Activated B cell treated with CpG ODN at 0.5 μM for 24 hours (primary cell): ENCODE data around the gene DOLPP1. TPM values are rescaled to one million over a fixed set of nuclear protein-coding genes. Genes with fewer than 3 reads are reported as not detected.

ENCODE experiments used
- ATAC-seq: fragments of 200-7000 bp; cut with Tn5 transposase; one replicate; pipeline ENCODE4 v1.10.0; 2021; ENCODE audit warnings: low read depth, mild to moderate bottlenecking, moderate library complexity
- CTCF ChIA-PET: fragments of 350-600 bp; sonication (Branson Sonifier 250); formaldehyde crosslinking; loops from one replicate; lab custom pipeline; 2021; ENCODE audit warnings: antibody characterized with exemption; lab: Charles Lee
- POLR2A ChIA-PET: fragments of 350-600 bp; sonication (Branson Sonifier 250); formaldehyde crosslinking; loops from one replicate; lab custom pipeline; 2021; ENCODE audit warnings: antibody characterized with exemption; lab: Charles Lee
- DNase-seq: peaks from one replicate; pipeline ENCODE4 v3.0.0; 2022
- H3K27ac Mint-ChIP-seq: one replicate; pipeline ENCODE4 v1.8.0; 2020; ENCODE audit warnings: mixed read lengths
- H3K27me3 Mint-ChIP-seq: one replicate; pipeline ENCODE4 v1.8.0; 2021; ENCODE audit warnings: mixed read lengths
- H3K36me3 Mint-ChIP-seq: one replicate; pipeline ENCODE4 v1.8.0; 2021; ENCODE audit warnings: low read depth, mixed read lengths
- H3K4me1 Mint-ChIP-seq: one replicate; pipeline ENCODE4 v1.8.0; 2021; ENCODE audit warnings: mixed read lengths
- H3K4me3 Mint-ChIP-seq: one replicate; pipeline ENCODE4 v1.8.0; 2020; ENCODE audit warnings: mild to moderate bottlenecking, mixed read lengths
- H3K9me3 Mint-ChIP-seq: one replicate; pipeline ENCODE4 v1.8.0; 2020; ENCODE audit warnings: mixed read lengths
- CTCF ChIP-seq: fragments of 200-600 bp; IDR thresholded peaks from one replicate; pipeline ENCODE4 v1.8.0; 2022; ENCODE audit warnings: antibody characterized with exemption, mild to moderate bottlenecking
- intact Hi-C: fragments of 100-400 bp; cut with micrococcal nuclease; formaldehyde crosslinking; loops from one replicate; pipeline ENCODE4 v1.15.1; 2024
- total RNA-seq: library from RNA; stranded (reverse); gene quantifications from 2 replicates; pipeline ENCODE4 v1.2.3, GENCODE V29; 2022

The DOLPP1 gene
- total RNA-seq, 1 donor from 2014 or later = 10.9 TPM

DNA sequence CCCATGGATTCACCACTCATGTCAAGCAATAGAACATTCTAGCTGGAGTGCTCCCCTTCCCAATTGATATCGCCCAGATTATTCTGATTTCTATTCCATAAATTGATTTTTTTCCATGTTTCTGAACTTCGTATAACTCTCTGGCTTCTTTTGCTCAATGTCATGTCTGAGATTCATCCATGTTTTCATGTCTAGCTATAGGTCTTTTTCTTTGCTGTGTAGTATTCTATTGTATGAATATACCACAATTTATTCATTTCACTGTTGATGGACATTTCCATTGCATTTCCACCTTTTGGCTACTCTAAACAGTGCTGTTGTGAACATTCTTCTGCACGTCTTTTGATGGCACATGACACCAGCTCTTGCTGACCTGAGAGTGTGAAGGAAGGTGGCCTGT is 49.9 kb downstream of the DOLPP1 start:
- intact Hi-C loops = loop anchor here (1.0 kb wide), 3 partner anchors 480 to 653 kb away; no protein-coding TSS in a partner anchor
- POLR2A ChIA-PET = interaction anchor here (0.8 to 2.6 kb wide), 6 partner anchors 9 to 495 kb away, joined by 3 to 17 read pairs (median 8); partner anchors contain the start of gene NTMT1
- Mint-ChIP-seq H3K27ac (no peak overlapping the region), H3K4me1 (peaks cover 13% of the 10 kb centered on the region), H3K36me3 (peaks cover 70% of the 10 kb centered on the region), H3K27me3 (no peaks in the 10 kb centered on the region), H3K4me3 (no peak overlapping the region), H3K9me3 (no peaks in the 10 kb centered on the region)
- CTCF ChIA-PET = interaction anchor here (1.2 to 3.7 kb wide), 11 partner anchors 9 to 660 kb away, joined by 3 to 84 read pairs (median 9); partner anchors contain the start of genes C9orf50, DOLPP1 and NTMT1
- DNase-seq = no peak
- ATAC-seq = no peak
- no peak for TF ChIP-seq CTCF

DNA sequence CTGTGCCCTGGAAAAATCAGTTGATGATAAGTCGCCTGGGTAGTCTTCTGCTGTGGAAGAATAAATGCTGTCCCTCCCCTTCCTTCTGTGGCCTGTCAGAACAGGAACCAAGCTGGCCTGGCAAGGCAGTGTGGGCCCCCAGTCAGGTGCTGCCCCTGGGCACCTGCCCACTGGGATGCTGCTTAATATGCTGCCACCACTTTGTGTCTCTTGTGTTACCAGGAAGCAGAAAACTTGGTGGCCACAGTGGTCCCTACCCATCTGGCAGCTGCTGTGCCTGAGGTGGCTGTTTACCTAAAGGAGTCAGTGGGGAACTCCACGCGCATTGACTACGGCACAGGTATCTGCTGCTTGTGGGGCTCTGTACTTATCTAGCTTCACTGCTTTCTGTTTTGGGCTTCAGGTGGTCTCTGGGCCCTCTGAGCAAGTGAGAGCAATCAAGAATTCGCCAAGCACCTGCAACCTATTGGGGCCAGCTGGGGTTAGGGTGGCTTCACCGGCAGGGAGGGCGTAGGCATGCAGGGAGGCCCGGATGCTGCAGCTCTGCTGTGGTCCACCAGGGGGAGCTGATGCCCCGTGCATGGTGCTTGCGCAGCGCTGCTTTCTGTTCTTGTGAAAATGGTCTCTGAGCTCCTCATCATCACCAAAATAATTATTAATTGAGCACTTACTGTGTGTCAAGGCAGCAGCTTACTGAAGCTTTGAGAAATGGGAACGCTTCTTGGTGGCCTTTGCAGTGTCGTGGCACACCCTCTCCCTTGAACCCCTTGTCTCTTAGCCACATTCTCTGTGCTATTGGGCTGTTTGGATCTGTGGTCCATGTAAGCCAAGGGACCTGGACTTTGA is 50.6 kb downstream of the DOLPP1 start:
- H3K27ac Mint-ChIP-seq = no peak overlapping the region
- intact Hi-C loops = loop anchor here (1.0 kb wide), 3 partner anchors 479 to 652 kb away; no protein-coding TSS in a partner anchor

DNA sequence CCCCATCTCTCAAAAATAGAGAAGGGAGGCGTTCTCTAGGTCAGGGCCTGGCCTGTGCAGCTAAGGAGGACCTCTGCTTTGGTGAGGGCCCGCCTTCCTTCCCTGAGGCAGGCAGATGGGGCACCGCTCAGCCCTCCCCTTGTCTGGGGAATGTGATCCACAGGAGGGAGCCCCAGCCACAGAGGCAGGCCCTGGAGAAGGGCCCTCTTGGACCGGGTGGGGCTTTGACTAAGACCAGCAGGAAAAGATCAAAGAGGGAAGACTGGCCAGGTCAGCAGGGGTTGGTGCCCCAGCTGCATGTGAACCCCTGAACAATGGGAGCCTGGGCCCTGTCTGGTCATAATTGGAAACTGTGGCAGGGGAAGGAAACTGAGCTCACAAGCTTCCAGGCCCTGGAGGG is 52.2 kb downstream of the DOLPP1 start:
- no peak overlapping the region for H3K4me3 Mint-ChIP-seq
- DNase-seq (no peak), ATAC-seq (no peak)
- intact Hi-C loops = no loop called here
- H3K4me1 Mint-ChIP-seq = peaks cover 6% of the 10 kb centered on the region
- H3K9me3 Mint-ChIP-seq = no peaks in the 10 kb centered on the region
- ChIA-PET CTCF (interaction anchor here (0.8 to 1.3 kb wide), 4 partner anchors 10 to 492 kb away, joined by 3 to 4 read pairs (median 3); no protein-coding TSS in a partner anchor), POLR2A (no interaction called here)
- no peak for TF ChIP-seq CTCF
- no peak overlapping the region for H3K27ac Mint-ChIP-seq
- no peaks in the 10 kb centered on the region for H3K27me3 Mint-ChIP-seq
- peaks cover 76% of the 10 kb centered on the region for H3K36me3 Mint-ChIP-seq

More for the DNA sequence above, 50.6 kb downstream of the DOLPP1 start:
- TF ChIP-seq CTCF = peak; percentile 83
- H3K4me1 Mint-ChIP-seq = peaks cover 10% of the 10 kb centered on the region
- peak; percentile 100 for ATAC-seq
- no peaks in the 10 kb centered on the region for H3K9me3 Mint-ChIP-seq
- ChIA-PET POLR2A (interaction anchor here (0.9 to 2.6 kb wide), 9 partner anchors 9 to 659 kb away, joined by 3 to 17 read pairs (median 4); partner anchors contain the start of gene NTMT1), CTCF (interaction anchor here (0.6 to 3.7 kb wide), 27 partner anchors 9 to 659 kb away, joined by 3 to 84 read pairs (median 5); partner anchors contain the start of genes ASB6, C9orf50, DOLPP1 and IER5L)
- peaks cover 73% of the 10 kb centered on the region for H3K36me3 Mint-ChIP-seq
- H3K4me3 Mint-ChIP-seq = no peak overlapping the region
- DNase-seq = peak; percentile 77
- H3K27me3 Mint-ChIP-seq = no peaks in the 10 kb centered on the region

DNA sequence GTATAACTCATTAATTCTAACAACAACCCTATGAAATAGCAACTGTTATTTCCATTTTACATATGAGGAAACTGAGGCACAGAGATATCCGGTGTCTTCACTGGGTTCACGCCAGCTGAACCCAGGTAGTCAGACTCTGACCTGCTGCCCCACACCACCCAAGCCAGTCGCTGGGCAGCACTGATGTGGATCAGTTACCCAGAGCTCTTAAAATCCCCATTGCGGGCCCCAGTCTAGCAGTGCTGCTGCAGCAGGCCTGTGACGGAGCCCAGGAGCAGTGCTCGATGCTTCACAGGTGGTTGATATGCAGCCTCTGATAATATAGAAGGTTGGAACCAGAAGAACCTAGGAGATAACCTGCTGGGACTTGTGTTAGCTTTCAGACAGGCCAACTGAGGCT is 54.6 kb downstream of the DOLPP1 start:
- H3K27me3 Mint-ChIP-seq = no peaks in the 10 kb centered on the region
- H3K36me3 Mint-ChIP-seq = peaks cover 62% of the 10 kb centered on the region
- H3K27ac Mint-ChIP-seq = no peak overlapping the region
- DNase-seq (no peak), ATAC-seq (no peak)
- no peaks in the 10 kb centered on the region for H3K9me3 Mint-ChIP-seq
- intact Hi-C loops = no loop called here
- POLR2A ChIA-PET = no interaction called here
- TF ChIP-seq CTCF = no peak
- H3K4me1 Mint-ChIP-seq = peaks cover 21% of the 10 kb centered on the region
- H3K4me3 Mint-ChIP-seq = no peak overlapping the region
- CTCF ChIA-PET = interaction anchor here (1.7 to 1.8 kb wide), 2 partner anchors 476 to 489 kb away, joined by 6 to 7 read pairs; no protein-coding TSS in a partner anchor
